ENCODE measurements around the gene C16orf96.

- no peak for TF ChIP-seq CTCF (IDR thresholded peaks at IDR 0.05 in 8 of 11, conservative IDR thresholded peaks at IDR 0.05 in 3 of 11)
- no peak for TF ChIP-seq POLR2AphosphoS5 (IDR thresholded peaks at IDR 0.05)
Observed at GRCh38 chr16:4612977-4613635, 57.0 kb downstream of the C16orf96 start.

All from spleen (tissue), 7 donors.